Measurements from ENCODE around the gene COL6A3.

COL6A3 gene

DNA sequence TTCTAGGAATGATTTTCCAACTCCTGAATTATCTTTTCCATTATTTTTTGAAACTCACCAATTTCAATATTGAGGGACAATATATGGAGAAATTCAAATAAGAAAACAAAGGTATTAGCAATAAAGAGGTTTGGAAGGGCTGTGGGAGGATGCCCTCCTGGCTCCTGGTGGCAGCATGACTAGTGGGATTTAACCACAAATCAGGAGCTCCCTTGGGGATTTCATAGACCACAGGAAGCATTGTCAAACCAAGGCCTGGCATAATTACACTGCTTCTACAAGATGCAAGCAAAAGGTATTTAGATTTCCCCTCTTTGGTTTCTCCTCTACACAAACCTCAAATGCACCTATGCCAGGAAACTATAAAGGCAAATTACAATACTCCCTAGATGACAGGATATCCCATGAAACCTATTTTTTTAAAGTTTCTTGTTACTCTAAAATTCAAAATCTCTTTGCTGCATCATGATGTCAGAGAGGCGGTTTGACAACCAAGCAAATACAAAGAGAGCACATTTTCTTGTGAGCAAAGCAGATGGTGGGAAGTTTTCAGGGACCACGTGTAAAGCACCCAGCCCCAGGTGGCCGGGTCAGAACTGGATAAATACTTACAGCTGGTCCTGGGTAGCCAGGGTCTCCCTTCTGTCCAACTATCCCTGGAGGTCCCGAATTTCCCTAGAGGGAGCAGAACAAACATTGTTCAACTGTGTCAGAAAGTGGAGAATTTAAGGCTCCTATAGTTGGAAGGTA lies 67.9 kb downstream of the COL6A3 start:
- peak; percentile 59 for DNase-seq (ENCODE audit: low spot score)

DNA sequence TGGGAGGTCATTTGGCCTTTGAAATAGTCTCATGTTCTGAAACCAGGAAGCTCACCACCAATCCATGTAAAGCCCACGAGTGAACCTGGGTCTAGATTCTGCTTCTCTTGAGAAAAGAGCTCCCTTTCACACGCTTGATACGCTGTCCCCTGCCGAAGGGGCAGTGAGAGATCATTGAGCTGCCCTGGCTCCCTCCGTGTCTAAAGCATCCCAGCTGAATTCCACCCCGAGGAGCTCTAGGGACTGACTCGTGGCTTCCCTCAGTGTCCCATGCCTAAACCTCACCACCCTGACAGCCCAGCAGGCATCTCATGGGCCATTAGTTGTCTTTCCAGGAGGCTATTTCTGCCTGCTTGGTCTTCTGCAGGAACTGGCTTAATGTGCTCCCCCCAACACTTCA lies 68.6 kb downstream of the COL6A3 start:
- peak; percentile 3 for DNase-seq (ENCODE audit: low spot score)

DNA sequence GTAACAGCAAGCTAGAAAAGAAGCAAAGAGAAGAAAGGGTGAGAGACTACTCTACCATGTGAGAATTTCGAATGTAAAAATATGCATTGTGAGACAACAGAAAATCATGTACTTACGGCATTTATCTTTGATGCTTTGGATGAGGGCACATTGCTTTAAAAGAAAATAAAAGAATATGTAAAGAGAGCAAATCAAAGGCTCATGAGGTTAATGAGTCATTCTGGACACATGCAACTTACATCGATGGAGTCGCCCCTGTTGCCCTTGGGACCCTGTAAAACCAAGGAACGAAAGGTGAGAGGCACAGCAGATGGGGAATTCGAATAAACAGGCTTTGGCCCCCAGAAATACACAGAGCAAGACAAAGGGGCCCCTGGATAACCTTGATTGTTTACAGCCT lies 69.0 kb downstream of the COL6A3 start:
- peak; percentile 3 for DNase-seq (ENCODE audit: low spot score)

DNA sequence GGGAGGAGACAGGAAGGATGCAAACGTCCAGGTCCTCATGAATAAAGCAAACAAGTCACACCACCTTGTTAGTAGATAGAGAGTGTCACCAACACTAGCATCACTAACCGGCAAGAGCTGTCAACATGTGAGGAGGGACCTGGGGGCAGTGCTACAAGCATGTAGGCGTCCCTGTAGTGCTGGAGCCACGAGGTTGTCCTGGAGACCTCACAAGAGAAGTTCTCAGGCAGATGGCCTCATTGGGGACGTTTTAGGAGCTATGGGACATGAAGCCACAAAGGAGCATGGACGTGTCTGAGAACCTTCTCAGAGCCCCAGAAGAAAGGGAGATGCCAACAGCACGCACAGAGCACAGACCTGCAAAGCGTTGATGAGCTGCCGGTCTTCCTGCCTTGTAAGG lies 70.0 kb downstream of the COL6A3 start:
- DNase-seq (ENCODE audit: low spot score) = no peak

DNA sequence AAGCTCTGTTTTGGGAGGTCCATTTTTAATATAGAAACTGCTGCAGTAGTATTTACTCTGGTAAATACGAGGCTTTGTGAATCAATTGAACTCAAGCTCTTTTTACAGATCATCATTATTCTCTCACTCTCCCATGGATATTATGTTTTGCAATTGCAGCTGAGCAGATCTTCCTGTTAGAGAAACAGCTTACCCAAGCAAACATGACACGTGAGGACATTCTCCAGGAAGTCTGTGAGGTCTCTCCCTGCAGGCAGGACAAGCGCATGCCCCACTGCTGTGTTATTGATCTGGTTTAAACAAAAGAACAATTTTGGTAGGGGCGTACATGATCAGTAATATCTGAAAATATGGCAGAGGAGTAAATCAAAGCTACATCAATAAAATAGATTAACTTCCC lies 72.1 kb downstream of the COL6A3 start:
- DNase-seq (ENCODE audit: low spot score) = no peak

DNA sequence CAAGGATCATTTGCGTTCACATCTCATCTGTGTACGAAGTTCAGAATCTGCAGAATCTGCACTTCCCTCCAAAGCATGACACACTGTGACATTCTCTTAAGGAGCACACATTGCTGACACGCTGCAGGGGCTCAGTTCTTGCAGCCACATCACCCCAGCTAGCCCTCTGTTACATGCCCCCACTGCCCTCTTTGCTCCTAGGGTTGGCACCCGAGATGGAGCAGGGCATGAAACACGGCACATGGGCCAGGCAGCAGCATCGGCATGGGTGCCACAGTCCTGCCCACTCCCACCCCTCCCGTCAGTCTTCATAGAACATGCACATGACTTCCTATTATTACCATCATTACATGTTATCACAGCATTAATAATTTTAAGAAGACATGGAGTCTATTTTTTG lies 76.4 kb downstream of the COL6A3 start:
- DNase-seq (ENCODE audit: low spot score) = no peak

DNA sequence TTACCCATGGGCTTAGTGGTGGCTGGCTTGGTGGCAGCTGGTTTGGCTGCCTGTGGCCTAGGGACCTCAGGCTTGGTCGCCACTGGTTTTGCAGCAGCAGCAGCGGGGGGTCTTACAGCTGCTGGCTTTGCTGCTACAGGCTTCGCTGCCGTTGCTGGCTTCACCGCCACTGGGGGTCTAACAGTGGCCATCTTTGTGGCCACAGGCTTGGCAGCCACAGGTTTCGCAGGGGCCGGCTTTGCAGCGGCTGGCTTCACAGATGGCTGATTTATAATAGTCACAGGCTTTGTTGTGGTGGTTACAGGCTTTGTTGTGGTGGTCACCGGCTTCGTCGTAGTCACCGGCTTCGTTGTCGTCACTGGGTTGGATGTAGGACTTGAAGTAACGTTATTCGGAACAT lies 77.8 kb downstream of the COL6A3 start:
- DNase-seq (ENCODE audit: low spot score) = peak; percentile 70

DNA sequence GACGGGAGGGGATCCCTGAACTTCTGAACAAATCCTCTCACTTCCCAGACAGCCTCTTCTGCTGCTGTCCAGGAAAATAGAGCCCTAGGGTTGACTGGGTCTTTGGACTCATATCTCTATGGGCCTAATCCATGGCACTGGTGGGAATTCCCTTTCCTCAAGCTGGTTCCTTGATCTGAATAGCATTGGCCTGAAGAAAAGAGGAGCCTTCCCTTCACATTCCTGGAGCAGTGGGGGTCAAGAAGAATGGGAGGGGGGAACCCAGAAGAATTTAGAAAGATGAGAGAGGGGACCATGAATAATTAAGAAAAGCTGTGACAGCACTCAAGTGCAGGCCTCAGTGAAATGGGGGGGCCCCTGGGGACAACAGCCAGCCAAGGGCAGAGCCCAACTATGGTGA lies 80.2 kb downstream of the COL6A3 start:
- no peak for DNase-seq (ENCODE audit: low spot score)

DNA sequence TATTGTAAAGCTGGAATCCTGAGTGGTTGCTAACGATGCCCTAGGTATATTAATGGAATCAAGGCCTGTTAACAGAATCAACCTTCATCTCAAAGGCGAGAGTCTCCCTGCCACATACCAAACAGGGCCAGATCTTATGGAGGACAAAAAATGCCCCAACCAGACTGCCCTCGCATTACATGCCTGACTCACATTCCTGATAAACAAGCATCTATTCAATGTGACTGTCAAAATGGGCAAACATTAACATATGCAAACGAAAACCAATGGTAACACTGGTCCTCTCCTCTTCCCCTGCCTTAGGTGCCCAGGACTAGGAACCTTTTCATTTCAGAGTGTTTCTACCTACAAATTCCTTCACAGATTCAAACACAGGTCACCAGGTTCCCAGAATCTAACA lies 83.4 kb downstream of the COL6A3 start:
- DNase-seq (ENCODE audit: low spot score) = no peak

DNA sequence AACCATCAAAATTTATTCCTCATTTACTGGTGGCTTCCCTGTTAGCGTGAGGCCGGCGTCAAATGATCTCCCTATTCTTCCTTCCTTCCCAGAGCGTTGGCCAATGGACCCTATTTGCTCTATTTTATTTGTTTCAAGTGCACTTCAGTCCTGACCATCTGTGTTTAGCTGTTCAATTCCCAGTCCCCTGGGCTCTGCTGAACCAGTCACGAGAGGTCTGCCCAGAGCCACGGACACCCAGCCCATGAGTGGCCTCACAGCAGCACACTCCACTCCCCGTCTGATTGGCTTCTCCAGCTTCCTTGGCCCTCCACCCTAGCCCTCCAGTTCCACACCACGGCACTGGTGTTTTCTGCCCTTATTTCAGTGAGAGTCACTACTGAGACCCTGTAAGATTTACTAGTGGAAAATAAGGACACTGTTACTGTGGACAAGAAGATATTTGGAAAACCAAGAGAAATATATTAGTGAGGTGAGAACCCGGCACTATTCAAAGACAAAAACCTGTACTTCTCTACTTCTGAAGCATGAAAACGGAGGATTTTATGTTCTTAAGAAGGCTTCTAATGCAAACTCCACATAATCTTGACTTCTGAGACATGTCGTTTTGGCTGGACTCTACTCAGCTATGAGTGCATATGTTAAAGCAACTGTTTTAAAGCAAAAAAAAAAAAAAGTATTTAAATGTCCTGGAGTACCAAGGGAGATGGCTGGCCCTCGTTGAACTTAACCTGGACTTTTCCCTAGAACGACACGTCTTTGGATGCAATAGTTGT lies 86.6 kb downstream of the COL6A3 start:
- DNase-seq (ENCODE audit: low spot score) = no peak

DNA sequence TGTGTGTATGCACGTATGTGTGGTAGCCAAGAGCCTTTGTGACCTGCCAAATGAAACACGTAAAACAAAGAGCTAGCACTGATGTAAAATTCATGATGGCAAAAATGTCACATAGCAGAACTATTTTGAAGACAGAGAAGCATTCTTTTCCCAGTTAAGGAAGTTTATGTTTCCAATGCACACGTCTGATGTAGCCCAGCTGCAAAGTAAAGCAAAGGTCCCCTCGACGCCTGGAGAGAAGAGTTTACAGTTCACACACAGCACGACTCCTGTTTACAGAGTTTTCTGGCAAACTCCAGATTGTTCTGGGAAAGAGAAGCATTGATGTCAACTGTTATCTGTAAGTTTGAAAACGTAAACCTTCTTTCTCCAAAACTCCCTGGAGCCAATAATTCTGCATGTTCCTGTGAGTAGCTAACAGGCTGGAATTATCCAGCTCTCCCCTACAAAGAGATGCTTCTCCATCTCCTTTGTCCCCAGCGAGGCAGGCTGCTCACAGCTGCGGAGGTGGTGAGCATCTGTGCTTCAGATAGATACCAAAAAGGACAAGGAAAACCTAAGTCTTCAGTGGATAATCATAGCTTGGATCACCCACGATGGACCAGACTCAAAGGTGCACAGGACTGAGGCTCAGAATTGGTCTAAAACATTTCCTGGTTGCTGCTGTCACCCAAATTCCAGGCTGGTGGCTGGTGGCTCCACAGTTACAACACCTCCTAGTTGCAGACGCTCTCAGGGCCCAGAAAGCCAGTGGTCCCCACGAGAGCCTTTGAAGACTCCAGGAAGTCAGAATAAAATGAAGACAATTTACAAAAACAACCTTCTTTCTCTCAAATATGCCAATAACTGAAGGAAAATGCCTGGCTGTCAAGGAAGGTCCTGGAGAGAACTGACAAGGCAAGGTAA lies 87.4 kb downstream of the COL6A3 start:
- no peak for DNase-seq (ENCODE audit: low spot score)

DNA sequence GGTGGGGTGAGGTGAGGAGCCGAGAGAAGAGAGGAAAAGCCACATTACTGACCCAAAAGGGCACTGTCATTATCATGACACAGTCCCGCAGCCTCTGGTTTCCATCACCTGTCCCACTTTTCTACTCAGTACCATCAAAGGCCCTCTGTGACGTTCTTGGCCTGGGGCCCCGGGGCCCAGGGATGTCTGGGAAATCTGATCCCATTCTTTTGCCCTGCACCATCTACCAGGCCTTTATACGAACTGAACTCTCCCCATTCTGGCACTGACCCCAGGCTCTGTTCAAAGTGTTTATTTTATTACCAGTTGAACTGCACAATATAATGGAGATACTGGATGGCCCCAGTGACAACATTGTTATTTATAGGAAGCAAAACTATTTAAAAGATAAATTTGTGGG lies 89.1 kb downstream of the COL6A3 start:
- DNase-seq (ENCODE audit: low spot score) = no peak

DNA sequence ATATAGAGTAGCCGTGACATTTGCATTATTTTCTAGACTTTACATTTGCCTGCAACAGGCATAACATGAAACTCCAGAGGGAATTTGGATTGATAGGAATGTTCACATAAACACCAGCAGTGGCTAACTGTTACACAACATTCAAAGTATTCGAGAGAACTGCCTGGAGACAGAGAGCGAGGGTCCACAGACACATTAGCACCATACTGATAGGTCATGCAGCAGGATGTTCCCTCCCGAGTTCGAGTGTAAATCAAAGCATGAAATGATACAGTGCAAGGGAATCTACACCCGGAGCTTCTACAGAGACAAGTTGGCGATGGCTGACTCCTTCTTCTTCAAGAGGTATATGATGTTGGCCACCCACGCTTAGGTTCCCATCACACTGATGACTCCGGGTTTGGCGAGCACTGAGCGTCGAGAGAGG lies 89.5 kb downstream of the COL6A3 start:
- no peak for DNase-seq (ENCODE audit: low spot score)

DNA sequence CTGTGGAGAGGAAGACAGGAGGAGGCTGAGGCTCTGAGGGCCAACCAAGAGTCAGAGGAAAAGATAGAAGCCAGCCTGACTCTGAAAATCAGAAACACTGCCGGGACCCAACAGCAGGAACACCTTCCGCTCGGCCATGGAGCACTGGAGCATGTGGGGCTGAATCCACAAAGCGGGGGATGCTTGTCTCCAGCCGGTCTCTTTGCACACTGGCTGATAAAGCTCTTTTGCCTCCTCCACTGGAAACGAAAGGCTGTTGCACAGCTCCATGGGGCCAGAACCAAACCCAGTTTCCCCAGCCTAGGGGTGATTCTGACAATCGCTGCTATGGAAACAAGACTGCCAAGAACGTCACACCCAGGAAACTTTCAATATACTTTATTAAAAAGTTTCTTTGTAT lies 90.3 kb downstream of the COL6A3 start:
- no peak for DNase-seq (ENCODE audit: low spot score)

DNA sequence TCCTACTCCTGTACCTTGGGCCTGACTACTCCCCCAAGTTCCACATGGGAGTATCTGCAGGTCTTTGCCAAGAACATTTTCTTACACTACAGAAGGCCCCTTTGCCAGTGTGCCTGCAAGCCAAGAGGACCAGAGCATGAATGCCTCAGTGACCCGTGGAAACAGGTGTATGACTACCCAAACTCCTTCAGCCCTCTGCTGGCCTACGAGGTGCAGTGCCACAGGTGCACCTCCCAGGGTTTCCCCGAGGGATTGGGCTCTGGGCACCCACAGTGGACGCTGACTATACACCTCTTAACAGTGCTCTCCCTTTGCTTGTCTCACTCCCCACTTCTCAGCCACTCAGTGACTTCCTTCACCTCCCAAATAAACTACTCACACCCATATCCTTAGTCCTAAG lies 91.4 kb downstream of the COL6A3 start:
- DNase-seq (ENCODE audit: low spot score) = peak; percentile 49

DNA sequence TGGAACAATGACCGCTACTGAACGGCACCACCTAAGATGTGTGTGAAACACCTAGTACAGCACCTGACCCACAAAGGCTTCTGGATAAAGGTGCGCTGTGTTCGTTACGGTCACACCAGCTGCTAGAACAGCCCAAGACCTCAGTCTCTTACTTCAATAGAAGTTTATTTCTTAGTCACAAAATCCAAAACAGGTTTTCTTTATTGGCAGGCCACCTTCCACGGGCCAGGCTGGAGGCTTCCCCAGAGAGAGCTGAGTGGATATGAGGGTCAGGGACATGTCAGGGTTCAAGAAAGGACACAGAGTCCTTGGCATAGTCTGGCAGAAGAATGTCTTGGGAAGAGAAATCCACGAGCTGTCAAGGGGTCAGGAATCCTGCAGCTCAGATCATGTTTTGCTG lies 92.2 kb downstream of the COL6A3 start:
- no peak for DNase-seq (ENCODE audit: low spot score)

DNA sequence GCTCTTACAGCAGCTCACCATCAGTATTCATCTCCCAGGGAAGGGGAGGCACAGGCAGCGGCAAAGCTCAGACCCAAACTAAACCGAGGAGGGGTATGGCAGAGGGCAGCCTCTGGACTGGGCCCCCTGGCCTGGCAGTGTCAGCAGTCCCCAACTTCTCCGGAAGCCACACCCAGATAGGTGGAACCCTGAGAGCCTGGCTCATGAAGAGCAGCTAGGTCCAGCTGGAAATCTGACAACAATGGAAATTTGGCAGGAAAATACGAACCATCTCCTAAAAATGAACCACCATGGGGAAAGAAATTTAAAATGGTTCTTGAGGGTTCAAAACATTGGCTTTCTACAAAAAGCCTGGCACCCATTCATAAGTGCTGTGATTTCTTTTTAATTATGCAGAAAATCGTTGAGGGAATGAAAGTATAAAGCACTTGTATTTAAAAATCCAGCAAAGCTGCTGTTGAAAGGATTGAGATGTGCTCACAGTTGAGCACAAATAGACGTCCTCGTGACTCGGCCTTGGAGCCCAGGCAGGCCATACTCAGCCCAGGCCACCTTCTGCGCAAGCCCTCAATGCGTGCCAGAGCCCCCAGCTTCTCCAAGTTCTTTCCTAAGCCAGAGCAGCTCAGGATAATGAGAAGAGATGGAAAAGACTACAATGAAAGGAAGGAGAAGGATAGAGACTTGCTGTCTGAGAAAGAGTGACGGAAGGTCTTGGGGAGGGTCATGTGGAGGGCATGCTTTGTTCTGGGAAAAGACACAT lies 93.0 kb downstream of the COL6A3 start:
- no peak for DNase-seq (ENCODE audit: low spot score)

DNA sequence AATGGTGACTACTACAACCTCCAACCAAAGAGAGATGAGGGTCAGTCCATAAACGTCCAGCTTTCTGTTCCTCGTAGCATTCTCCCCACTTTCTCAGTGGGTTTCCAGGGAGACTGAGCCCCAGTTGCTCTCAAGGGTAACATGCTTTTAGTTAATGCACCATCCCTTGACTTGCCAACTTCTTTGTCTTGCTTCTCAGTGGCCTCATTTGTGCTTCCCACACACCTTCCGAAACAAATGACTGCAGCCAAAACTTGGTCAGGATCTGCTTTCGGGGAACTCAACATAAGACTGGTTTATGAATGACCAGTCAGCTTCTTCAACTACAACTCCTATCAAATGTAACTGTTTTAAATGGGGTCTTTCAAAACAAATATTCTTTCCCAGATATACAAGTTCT lies 94.1 kb downstream of the COL6A3 start:
- no peak for DNase-seq (ENCODE audit: low spot score)

DNA sequence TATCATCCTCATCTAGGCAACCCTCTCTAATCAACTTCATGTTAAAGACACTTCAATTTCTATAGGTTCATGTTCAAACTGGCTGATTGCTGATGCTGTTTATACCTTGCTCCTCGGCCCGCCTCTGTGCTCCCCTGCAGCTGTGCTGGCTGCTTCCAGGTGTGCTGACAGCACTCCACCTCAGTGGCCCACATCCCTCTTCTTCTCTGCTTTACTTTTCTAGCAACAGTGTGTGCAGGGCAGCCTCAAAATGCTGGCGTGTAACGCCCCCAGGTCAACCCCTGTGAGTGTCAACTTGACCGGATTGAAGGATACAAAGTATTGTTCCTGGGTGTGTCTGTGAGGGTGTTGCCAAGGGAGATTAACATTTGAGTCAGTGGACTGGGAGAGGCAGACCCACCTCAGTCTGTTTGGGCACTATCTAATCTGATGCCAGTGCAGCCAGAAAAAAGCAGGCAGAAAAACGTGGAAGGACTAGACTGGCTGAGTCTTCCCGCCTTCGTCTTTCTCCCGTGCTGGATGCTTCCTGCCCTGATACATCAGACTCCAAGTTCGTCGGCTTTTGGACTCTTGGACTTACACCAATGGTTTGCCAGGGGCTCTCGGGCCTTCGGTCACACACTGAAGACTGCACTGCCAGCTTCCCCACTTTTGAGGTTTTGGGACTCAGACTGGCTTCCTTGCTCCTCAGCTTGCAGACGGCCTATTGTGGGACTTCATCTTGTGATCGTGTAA lies 94.7 kb downstream of the COL6A3 start:
- DNase-seq (ENCODE audit: low spot score) = no peak

DNA sequence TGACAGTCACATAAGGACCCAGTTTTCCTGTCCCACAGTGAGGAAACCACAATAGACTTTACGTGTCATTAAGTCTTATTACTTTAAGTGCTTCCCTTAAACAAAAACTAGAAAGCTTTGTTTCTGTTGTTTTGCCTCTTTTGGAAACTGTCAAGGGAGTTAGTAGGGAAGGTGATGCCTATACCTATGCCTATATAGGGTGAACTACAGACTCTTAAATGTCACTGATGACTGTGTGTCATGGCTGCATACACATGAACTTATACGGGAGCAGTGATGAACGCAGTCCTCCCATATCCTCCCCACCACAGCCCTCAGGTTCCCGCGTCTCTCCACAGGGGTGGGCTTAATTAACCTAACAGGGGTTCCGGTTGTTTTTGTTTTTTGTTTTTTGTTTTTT lies 97.6 kb downstream of the COL6A3 start:
- no peak for DNase-seq (ENCODE audit: low spot score)

DNA sequence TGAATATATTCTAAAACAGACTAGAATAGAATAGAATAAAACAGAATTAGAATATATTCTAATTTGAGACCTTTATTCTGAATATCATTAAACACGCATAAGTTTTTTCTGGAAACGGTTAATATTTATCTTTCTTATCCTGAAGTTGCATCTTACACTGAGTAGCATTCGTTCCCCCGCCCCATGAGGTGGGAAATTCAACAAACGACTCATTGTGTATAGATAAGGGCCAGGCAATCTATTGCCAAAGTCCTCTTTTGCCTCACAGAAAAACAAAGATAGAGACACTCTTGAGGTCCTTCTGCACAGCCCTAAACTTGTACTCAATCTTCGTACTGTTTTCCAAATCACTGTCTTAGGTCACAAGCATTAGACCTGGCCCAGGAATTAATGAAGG lies 98.1 kb downstream of the COL6A3 start:
- DNase-seq (ENCODE audit: low spot score) = no peak

All from SW480 (cell line).